IMR-90 (cell line): ENCODE data around the gene PMEPA1. TPM values are rescaled to one million over a fixed set of nuclear protein-coding genes. Genes with fewer than 3 reads are reported as not detected.

Experiments used
- ATAC-seq: fragments of 200-7000 bp; cut with Tn5 transposase; 2 replicates; pipeline ENCODE4 v1.9.1; 2020; ENCODE audit warnings: low read depth, mild to moderate bottlenecking, moderate library complexity
- BruUV-seq: library from RNA; stranded (reverse); fragments of 400-500 nt; replicated peaks from 2 replicates; lab custom pipeline; 2021; lab: Mats Ljungman, UMichigan
- CTCF ChIA-PET: fragments of 300-600 bp; formaldehyde crosslinking; extraction: SDS; loops from one replicate; lab custom pipeline; 2021; ENCODE audit warnings: antibody characterized with exemption; lab: Yijun Ruan, JAX
- POLR2A ChIA-PET: fragments of 300-600 bp; sonication (Branson Sonifier 250); formaldehyde crosslinking; loops from one replicate; lab custom pipeline; 2022; ENCODE audit warnings: antibody characterized with exemption; ENCODE audit not compliant: unreplicated experiment; lab: Charles Lee
- DNase-seq: peaks from one replicate; pipeline ENCODE4 v3.0.0; 2013
- H2AFZ ChIP-seq: replicated peaks from 2 replicates; pipeline ENCODE3; 2013; ENCODE audit warnings: low read length, mild to moderate bottlenecking; ENCODE audit not compliant: poor library complexity
- H2AK5ac ChIP-seq: 2 replicates; pipeline ENCODE4 v1.6.1; 2013; ENCODE audit warnings: low read depth, low read length, inconsistent platforms
- H2AK9ac ChIP-seq: replicated peaks from 2 replicates; pipeline ENCODE3; 2013; ENCODE audit warnings: mild to moderate bottlenecking, low read depth, low read length, moderate library complexity; ENCODE audit not compliant: poor library complexity
- H2BK120ac ChIP-seq: 2 replicates; pipeline ENCODE4 v1.6.1; 2013; ENCODE audit warnings: low read depth, low read length, inconsistent platforms
- H2BK15ac ChIP-seq: 3 replicates; pipeline ENCODE4 v1.6.1; 2013; ENCODE audit warnings: low read depth, low read length, inconsistent platforms
- H2BK20ac ChIP-seq: 2 replicates; pipeline ENCODE4 v1.6.1; 2013; ENCODE audit warnings: low read depth, mild to moderate bottlenecking, inconsistent platforms, low read length, moderate library complexity
- H2BK5ac ChIP-seq: 2 replicates; pipeline ENCODE4 v1.6.1; 2013; ENCODE audit warnings: mild to moderate bottlenecking, low read depth, low read length, inconsistent platforms; ENCODE audit not compliant: poor library complexity, severe bottlenecking
- H3K14ac ChIP-seq: replicated peaks from 2 replicates; pipeline ENCODE4 v1.6.1; 2013; ENCODE audit warnings: low read depth, low read length, inconsistent platforms
- H3K18ac ChIP-seq: 2 replicates; pipeline ENCODE4 v1.6.1; 2013; ENCODE audit warnings: low read depth, low read length, control low read depth
- H3K23ac ChIP-seq: 2 replicates; pipeline ENCODE4 v1.6.1; 2013; ENCODE audit warnings: low read depth, low read length, inconsistent platforms
- H3K27ac ChIP-seq: 2 replicates; pipeline ENCODE4 v1.5.1; 2013; ENCODE audit warnings: mild to moderate bottlenecking, control low read depth, low read length; ENCODE audit not compliant: insufficient read depth
- H3K27me3 ChIP-seq: 2 replicates; pipeline ENCODE4 v1.6.1; 2013; ENCODE audit warnings: low read length; ENCODE audit not compliant: control insufficient read depth, insufficient read depth
- H3K36me3 ChIP-seq: 2 replicates; pipeline ENCODE4 v1.6.1; 2013; ENCODE audit warnings: low read length, mixed read lengths; ENCODE audit not compliant: control insufficient read depth, insufficient read depth
- H3K4ac ChIP-seq: 2 replicates; pipeline ENCODE4 v1.6.1; 2013; ENCODE audit warnings: low read depth, low read length, inconsistent platforms
- H3K4me1 ChIP-seq: 2 replicates; pipeline ENCODE4 v1.6.1; 2013; ENCODE audit warnings: low read length, mixed read lengths; ENCODE audit not compliant: control insufficient read depth, insufficient read depth
- H3K4me2 ChIP-seq: 2 replicates; pipeline ENCODE4 v1.6.1; 2013; ENCODE audit warnings: low read depth, mild to moderate bottlenecking, control low read depth, low read length, moderate library complexity
- H3K4me3 ChIP-seq: 2 replicates; pipeline ENCODE4 v1.5.1; 2013; ENCODE audit warnings: low read depth, mild to moderate bottlenecking, control low read depth, low read length, moderate library complexity; ENCODE audit not compliant: insufficient read depth
- H3K56ac ChIP-seq: 2 replicates; pipeline ENCODE4 v1.6.1; 2013; ENCODE audit warnings: low read length, inconsistent platforms; ENCODE audit not compliant: insufficient read depth; ENCODE audit errors: extremely low read depth
- H3K79me1 ChIP-seq, 2 experiments: 2 replicates each; pipeline ENCODE4 v1.6.1; 2013; ENCODE audit warnings: low read length in 2 of 2, inconsistent platforms in 1 of 2, low read depth in 1 of 2
- H3K9ac ChIP-seq: 2 replicates; pipeline ENCODE4 v1.6.1; 2013; ENCODE audit warnings: low read depth, low read length, control low read depth
- H3K9me1 ChIP-seq: 2 replicates; pipeline ENCODE4 v1.6.1; 2013; ENCODE audit warnings: low read length, inconsistent platforms; ENCODE audit not compliant: insufficient read depth
- H3K9me3 ChIP-seq: 2 replicates; pipeline ENCODE4 v1.6.1; 2013; ENCODE audit warnings: low read length; ENCODE audit not compliant: control insufficient read depth, insufficient read depth
- H4K20me1 ChIP-seq: 2 replicates; pipeline ENCODE4 v1.6.1; 2013; ENCODE audit warnings: low read length, inconsistent platforms; ENCODE audit not compliant: insufficient read depth
- H4K5ac ChIP-seq: 2 replicates; pipeline ENCODE4 v1.6.1; 2013; ENCODE audit warnings: mild to moderate bottlenecking, low read depth, low read length, control low read depth
- H4K8ac ChIP-seq, 2 experiments: 2 replicates each; pipeline ENCODE4 v1.6.1; 2013; ENCODE audit warnings: low read depth in 2 of 2, low read length in 2 of 2, control low read depth in 1 of 2, inconsistent platforms in 1 of 2
- H4K91ac ChIP-seq: 2 replicates; pipeline ENCODE4 v1.6.1; 2013; ENCODE audit warnings: low read depth, low read length, inconsistent platforms; ENCODE audit not compliant: insufficient read depth
- RCOR1 ChIP-seq: IDR thresholded peaks from 2 replicates; pipeline ENCODE4 v1.6.1; 2012; ENCODE audit warnings: mild to moderate bottlenecking, low read length, improper control_type of control experiment; ENCODE audit not compliant: insufficient replicate concordance
- WGBS, 2 experiments: methylation state at CpG; one replicate each; pipeline versions ENCODE4 v1.1.5 to v1.1.7; 2013; ENCODE audit warnings: missing lambda C conversion rate in 2 of 2; ENCODE audit not compliant: insufficient read length in 1 of 2; ENCODE audit errors: extremely low coverage in 2 of 2; 5-methylcytosine and 5-hydroxymethylcytosine counted together
- dilution Hi-C: fragments of 300-500 bp; cut with HindIII; formaldehyde crosslinking; loops from one replicate; pipeline ENCODE4 v1.14.3; 2018; ENCODE audit warnings: low sequenced_read_pairs; ENCODE audit not compliant: unreplicated experiment
- in situ Hi-C: fragments of 300-500 bp; cut with MboI; formaldehyde crosslinking; loops from 3 replicates; pipeline ENCODE4 v1.14.3; 2019; ENCODE audit warnings: low sequenced_read_pairs, inconsistent platforms, mixed read lengths
- intact Hi-C: fragments of 100-400 bp; cut with micrococcal nuclease; formaldehyde crosslinking; loops from 2 replicates; pipeline ENCODE4 v1.10.0; 2022
- polyA plus RNA-seq, 3 experiments: library from polyadenylated mRNA; depleted of rRNA; stranded (reverse); fragments of >200 nt; gene quantifications; 2 replicates each; pipeline ENCODE4 v1.2.3, GENCODE V29; 2012; ENCODE audit warnings: low replicate concordance in 1 of 3
- total RNA-seq: library from RNA; depleted of rRNA; stranded (reverse); fragments of >200 nt; gene quantifications from 2 replicates; pipeline ENCODE4 v1.2.3, GENCODE V29; 2012

Gene PMEPA1
- total and polyA plus RNA-seq, 2 of the 4 experiments (the other 2 are of a cell fraction), result 2.0 to 6.9 TPM

DNA sequence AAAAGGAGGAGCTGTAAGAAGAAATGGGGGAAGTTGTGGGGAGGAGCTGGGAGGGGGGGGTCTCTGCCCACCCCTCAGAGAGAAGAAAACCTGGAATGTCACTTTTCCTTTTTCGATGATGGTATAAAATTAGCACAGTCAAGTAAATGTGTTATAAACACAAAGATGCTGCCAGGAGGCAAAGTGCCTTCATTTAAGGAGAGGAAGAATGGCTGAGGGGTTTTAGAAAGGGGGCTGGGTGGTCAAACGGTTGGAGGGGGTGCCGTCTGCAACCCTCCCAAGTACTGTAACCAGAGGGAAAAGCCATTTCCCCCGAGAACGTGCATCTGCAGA lies 25.0 kb downstream of the PMEPA1 start:
- H3K9ac ChIP-seq, result no peak overlapping the region
- no peaks in the 10 kb centered on the region for H3K27me3 ChIP-seq
- no peak overlapping the region for H3K56ac ChIP-seq
- H2BK120ac ChIP-seq, result no peak overlapping the region
- peaks cover 62% of the 10 kb centered on the region for H4K20me1 ChIP-seq
- no peak overlapping the region for H4K91ac ChIP-seq
- no peak overlapping the region for H3K14ac ChIP-seq
- no peak overlapping the region for H2BK20ac ChIP-seq
- no peak overlapping the region for H3K18ac ChIP-seq
- intact Hi-C loops (no loop called here), dilution Hi-C loops (no loop called here), in situ Hi-C loops (loop anchor here (25.0 kb wide), 1 partner anchor 1353 kb away; the partner anchor contains the start of genes ATP5F1E and PRELID3B)
- peaks cover 8 to 20% of the 10 kb centered on the region in 2 experiments; a peak in 3 of 4 replicates for H3K79me1 ChIP-seq
- no peaks in the 10 kb centered on the region; the same call in 1 of the 2 replicates for H3K9me1 ChIP-seq
- no peak overlapping the region for H3K4me2 ChIP-seq
- no peak overlapping the region for H3K4ac ChIP-seq
- H2AK5ac ChIP-seq, result no peak overlapping the region
- TF ChIP-seq RCOR1, result no peak
- H4K8ac ChIP-seq, result no peak overlapping the region
- H2AFZ ChIP-seq, result no peak overlapping the region
- H3K36me3 ChIP-seq, result peaks cover under 1% of the 10 kb centered on the region; the same call in 1 of the 2 replicates
- POLR2A ChIA-PET, result no interaction called here
- H3K9me3 ChIP-seq, result no peaks in the 10 kb centered on the region
- H3K4me1 ChIP-seq, result no peaks in the 10 kb centered on the region
- BruUV-seq, result no TSS peak
- WGBS, 2 experiments, result no CpG with 5 or more reads among the region's 5 CpGs
- no peak overlapping the region for H2BK5ac ChIP-seq
- H4K5ac ChIP-seq, result no peak overlapping the region
- H3K23ac ChIP-seq, result no peak overlapping the region
- H2AK9ac ChIP-seq, result no peak overlapping the region
- DNase-seq, result no peak
- H3K27ac ChIP-seq, result no peak overlapping the region
- H2BK15ac ChIP-seq, result no peak overlapping the region
- CTCF ChIA-PET, result interaction anchor here (0.6 kb wide), 1 partner anchor 495 kb away, joined by 3 read pairs; no protein-coding TSS in a partner anchor
- no peak for ATAC-seq
- H3K4me3 ChIP-seq, result no peak overlapping the region
